GM18909 (cell line): Measurements from ENCODE around the gene PLPP2.

Experiments used
- ATAC-seq: cut with Tn5 transposase; IDR thresholded peaks from one replicate; pipeline ENCODE4 v1.9.1; 2021; ENCODE audit warnings: mild to moderate bottlenecking; ENCODE audit not compliant: unreplicated experiment, poor library complexity

The PLPP2 gene

DNA sequence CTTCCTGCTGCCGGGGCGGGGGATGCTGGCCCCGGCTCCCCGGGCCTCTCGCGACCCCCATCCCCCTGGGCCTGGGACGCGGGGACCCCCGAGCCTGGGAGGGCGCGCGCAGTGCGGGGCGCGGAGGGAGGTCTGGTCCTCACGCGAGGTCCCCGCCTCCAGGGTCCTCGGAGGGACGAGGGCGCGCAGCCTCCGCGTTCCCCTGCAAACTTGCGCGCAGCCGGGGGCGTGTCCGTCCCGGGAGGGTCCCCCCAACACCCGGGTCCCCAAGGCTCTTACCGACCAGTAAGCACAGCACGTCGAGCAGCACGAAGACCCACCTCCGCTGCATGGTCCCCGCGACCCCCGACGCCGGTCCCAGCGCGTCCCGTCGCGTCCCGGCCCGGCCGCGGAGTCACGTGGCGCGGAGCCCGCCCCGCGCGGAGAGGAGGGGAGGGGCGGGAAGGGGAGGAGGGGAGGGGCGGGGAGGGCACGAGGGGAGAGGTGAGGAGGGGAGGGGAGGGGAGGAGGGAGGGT lies at the start of gene PLPP2:
PLPP2 (minus strand) TSS at position 398 of the 516 bp plus-strand sequence; CDS start at position 331, 67 bp downstream.
- ATAC-seq, result no peak

DNA sequence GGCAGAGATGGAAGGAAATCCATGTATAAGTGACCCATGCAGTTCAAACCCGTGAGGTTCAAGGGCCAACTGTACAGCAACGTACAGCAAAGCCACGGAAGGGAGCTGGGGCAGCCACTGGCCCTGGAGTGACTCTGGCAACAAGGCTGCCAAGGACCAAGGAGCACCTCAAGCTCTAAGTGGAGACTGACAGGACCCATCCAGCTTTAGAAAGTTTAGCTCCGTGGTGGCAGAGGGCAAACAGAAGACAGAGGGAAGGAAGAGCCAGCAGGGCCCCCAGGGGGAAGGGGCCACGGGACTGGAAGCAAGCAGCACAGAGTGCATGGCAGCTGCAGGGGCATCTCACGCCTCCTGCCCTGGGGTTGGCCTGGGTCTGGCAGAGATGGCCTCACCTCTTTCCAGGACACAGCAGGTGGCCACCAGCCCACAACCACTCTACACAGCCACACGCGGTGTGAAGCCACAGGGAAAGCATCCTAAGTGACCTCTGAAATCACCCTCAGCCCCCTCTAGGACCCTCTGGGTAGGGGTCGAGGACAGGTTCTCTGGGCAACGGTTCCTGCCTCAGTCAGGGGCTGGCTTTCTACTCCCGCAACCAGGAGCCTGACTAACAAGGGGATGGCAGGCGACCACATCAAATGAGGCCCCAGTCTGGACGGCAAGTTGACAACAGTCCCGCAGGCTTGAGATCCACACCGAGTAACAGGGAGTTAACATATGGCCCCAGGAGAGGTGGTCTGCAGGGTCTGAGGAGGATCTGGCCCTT lies 49.6 kb upstream of the PLPP2 start:
- ATAC-seq, result no peak

DNA sequence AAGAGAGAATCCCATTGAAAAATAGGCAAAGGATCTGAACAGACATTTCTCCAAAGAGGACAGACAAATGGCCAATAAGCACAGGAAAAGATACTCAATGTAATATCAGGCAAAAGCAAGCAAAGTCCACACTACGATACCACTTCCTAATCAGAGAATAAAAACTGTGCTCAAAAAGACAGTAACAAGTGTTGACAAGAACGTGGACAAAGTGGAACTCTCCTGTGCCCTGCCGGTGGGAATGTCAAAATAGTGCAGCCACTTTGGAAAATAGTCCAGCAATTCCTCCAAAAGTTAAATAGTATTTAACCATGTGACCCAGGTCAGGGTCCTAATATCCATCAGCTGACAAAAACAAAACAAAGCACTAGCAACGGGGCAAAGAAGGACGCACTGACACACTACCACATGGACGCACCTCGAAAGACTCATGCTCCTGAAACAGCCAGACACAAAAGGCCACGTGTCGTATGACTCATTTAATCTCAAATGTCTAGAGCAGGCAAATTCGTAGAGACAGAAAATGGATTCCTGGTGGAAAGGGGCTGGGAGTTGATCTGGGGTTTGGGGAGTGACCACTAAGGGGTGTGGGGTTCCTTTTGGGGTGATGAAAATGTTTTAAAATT lies 48.2 kb upstream of the PLPP2 start:
- no peak for ATAC-seq

DNA sequence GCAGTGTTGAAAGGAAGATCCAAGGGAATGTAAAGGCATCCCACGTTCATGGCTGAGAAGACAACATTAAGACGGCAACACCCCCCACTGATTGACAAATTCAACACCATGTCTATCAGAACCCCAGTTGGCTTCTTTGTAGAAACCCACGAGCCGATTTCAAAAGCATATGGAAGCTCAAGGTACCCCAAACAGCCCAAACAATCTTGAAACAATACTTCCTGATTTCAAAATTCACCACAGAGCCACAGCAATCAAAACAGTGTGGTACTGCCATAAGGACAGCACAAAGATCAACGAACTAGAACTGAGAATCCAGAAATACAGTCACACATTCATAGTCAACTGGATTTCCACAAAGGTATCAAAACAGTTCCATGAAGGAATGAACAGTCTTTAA lies 47.2 kb upstream of the PLPP2 start:
- ATAC-seq, result no peak

DNA sequence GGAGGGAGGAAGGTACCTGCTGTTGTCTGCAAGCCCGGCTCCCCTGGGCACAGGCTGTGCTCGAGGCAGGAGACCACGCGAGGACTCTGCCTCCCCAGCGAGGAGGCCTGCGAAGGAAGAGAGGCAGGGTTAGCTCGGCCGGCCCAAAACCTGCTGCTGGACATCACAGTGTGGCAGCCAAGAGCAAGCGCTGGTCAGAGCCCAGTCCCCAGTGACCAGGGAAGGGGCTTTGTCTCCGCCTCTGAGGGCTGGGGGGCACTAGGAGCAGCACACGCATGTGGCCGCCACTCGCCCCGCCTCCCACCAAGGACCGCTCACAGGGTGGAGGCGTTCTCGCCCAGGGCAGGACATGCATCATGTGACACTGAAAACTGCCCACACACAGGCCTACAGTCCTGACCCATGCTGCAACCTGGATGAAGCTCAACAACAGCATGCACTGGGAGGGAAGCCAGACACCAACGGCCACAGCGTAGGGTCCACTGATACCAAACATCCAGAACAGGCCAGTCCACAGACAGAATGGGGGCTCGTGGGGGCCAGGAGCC lies 44.9 kb upstream of the PLPP2 start:
- no peak for ATAC-seq

DNA sequence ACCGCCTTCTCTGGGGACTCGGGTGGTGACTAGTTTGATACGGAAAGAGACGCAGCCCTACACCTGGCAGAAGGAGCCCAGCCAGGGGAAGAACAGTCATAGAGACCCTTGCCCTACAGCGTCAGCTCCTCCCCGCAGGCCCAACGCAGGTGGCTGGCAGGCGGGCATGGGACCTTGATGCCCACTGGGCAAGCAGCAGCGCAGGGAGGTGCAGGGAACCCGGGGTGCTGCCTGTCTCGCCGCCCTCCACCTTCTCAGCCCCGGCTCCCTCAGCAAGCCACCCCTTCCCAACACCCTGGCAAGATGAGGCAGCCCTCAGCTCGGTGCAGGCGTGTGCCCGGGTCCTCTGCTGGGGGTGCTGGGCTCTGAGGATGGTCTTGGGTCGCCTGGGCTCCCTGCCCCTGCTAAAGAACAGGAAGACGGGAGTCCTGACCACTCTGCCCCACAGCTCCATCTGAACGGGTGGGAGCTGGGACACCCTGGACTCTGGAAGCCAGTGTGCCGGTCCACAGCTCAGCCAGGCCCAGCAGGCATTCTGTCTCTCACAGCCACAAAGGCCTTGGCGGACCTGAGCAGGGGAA lies 44.4 kb upstream of the PLPP2 start:
- ATAC-seq, result no peak

DNA sequence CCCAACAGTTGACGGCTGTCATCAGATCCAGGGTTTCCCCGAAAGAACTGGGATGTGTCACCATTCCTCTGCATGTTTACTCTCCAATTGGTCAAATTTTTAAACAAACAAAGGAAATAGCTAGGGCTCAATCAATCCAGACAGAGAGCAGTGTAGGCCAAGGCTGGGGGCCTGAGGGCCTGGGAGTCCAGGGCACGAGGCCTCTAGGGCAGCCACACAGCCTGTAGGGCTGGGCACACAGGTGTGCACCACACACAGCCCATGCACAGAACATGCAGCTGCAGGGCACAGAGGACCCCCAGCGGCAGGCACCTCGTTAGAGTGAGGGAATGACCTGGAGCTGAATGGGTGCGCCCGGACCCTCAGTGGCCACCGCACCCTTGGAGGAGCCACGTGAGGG lies 43.9 kb upstream of the PLPP2 start:
- ATAC-seq, result no peak

DNA sequence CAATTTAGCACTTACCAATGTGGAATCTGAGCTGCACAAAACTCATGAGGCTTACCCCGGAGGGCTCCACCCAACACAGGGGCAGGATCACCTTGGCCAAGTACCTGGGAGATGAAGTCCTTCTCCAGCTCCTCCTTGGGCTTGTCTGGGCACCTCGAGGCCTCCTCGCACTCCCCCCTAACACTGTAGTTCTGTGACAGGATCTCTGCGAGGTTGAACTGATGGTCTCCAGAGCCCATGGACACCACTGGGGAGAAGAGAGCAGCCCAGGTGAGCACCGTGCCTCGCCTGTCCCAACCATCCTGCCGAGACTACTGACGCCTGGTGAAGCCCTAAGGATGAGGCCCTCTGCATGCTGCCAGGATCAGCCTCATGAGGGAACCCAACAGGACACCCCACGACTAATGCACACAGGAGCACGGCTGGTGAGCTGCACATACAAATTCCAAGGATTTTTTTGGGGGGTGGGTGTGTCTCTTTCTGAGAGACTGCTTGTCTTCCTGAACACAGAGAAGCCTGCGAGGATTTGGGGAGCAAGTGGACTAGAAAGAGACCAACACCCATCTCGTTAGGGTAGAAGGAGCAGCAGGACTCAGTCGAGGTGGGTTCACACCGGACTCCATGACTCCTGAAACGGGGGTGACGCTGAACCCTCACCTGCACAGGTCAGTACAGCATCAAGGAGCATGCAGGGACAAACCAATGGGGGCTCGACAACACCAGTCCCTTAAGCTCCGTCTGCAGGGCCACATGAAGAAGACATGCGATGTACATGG lies 43.3 kb upstream of the PLPP2 start:
- no peak for ATAC-seq

DNA sequence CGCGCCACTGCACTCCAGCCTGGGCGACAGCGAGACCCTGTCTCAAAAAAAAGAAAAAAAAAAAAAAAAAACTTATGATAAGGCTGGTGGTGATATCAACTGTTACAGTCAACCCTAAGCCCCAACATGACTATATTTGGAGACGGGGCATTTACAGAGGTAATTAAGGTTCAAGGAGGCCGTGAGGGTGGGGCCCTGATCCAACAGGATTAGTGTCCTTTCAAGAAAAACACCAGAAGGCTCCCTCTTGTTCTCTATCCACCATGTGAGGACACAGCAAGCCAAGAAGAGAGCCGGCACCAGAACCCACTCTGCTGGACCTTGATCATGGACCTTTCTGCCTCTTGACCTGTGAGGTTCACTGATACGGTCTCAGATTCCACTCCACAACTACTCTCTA lies 39.3 kb upstream of the PLPP2 start:
- no peak for ATAC-seq

DNA sequence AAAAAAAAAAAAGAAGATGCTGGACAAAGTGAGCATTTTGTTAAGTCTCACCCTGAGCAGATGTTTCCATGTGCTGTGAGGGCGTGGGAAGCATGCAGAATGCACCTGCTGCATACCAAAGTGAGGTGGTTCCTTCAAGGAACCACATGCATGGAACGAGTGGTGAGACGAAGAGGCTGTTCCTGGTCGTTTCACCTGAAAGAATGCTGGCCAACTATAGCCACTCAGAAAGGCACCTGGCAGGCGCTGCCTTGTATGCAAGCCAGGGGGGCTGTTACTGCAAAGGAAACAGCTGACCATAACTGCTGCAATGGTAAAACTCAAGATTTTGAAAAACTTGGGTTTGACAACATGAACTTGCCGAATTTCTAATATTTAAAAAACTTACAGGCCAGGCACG lies 38.7 kb upstream of the PLPP2 start:
- no peak for ATAC-seq

DNA sequence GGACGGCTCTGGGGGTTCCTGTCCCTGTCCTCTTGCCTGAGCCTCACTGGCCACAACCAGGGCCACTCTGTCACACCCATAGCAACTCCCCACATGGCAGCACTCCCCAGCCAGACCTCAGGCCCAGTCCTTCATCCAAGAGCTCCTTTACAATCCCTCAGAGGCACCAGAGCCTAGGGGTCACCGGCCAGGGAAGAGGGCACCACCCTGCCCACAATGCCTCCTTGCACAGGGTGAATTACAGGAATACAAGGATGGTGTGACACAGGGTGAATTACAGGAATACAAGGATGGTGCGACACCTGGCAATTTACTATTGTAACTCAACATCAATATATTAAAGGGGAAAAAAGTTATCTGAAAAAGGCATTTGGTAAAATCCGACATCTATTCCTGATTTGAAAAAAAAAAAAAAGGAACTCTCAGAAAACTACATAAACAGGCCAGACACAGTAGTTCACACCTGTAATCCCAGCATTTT lies 36.9 kb upstream of the PLPP2 start:
- ATAC-seq, result no peak

DNA sequence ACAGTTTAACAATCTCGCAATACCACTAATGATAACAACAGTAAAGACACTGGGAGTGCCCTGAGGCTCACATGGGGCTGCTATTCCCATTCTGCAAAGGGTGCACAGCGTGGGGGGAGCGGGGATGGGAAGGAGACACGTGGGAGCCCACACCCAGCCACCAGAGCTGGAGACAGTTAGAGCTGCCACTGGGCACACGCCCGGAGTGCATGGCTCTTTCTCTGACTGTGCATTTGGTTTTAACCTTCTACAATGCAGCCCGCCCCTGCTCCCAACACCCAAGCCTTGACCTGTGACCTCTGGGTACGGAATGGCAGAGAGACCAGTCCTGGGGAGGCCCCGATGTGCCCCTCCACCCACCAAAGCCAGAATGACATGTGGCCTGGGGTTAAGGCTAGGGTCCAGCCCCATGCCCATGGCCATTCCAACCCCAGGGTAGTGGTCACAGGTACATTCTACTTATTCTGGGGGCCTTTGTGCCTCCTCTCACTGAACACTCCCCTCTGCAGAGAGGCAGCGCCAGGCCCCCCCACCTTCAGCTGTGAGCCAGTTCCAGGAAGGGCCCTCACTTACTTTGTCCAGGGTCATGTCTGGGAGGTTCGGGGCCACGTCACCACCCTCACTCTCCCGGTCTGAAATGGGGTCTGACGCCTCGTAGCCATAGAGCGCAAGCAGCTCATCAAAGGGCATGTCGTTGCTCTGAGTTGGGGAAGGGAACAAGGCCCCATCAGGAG lies 36.3 kb upstream of the PLPP2 start:
- ATAC-seq, result no peak

DNA sequence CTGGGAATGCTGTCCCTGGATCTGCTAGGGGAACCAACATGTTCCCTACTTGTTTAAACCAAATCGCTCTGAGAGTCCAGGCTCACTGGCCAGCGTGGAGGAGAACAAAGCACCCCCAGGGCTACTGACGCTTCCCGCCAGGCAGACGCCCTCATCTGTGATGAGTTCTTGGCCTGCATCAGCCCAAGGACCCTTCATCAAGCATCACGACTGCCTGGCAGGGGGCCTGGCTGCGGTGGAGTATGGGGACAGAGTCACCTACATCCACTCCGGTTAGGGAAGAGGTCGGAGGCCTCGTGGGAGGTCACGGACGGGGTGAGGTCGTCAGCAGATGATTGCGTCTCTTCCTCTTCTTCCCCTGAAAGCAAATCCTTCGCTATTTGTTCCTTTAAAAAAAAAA lies 35.7 kb upstream of the PLPP2 start:
- ATAC-seq, result no peak

DNA sequence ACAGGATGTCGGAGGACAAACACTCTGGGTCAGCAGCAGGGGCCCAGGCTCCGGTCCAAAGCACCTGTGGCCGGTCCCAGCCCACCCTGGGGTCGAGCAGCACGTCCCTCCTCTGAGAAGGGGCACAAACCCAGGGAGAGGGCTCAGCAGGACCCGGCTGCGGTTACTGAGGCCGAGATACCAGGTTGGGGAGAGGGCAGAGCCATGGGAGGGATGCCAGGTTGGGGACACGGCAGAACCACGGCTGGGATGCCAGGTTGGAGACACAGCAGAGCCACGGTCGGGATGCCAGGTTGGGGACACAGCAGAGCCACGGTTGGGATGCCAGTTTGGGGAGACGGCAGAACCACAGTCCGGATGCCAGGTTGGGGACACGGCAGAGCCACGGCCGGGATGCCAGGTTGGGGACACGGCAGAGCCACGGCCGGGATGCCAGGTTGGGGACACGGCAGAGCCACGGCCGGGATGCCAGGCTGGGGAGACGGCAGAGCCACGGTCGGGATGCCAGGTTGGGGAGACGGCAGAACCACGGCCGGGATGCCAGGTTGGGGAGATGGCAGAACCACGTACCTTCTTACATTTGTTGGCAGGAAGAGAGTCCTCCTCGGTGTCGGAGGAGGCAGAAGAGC lies 34.8 kb upstream of the PLPP2 start:
- ATAC-seq, result no peak

DNA sequence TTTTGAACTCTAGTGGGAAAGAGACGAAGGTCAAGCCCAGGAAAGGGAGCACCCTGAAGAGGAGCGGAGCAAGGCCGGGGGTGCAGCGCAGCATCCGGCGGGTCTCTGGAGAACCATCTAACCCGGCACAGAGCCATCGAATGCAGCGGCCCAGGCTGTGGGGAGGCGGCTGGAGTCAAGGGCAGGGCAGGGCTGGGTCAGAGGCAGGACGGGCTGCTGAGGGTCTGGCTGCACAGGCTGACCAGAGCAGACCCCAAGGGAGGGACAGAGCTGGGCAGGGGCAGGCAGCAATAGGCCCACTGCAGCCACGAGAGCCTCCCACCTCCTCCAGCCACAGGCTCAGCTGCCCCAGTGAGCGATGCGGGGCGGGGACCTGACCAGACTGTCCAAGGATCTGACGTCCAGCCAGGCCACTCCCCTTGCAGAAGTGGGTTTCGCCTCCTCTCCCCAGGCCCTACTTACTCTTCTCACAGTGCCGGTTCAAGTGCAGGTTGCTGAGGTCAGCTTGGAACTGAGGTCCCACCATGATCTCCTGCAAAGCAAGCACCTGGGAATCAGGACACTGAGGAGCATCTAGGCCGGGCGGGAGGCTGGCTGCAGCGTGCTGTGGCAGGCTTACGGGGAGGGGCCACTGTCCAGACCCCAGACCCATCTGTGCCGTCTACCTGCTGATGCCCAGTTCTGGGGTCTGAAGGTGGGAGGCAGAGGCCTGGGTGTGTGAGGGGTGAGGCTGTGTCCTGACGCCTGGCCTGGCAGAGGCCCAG lies 34.2 kb upstream of the PLPP2 start:
- no peak for ATAC-seq

DNA sequence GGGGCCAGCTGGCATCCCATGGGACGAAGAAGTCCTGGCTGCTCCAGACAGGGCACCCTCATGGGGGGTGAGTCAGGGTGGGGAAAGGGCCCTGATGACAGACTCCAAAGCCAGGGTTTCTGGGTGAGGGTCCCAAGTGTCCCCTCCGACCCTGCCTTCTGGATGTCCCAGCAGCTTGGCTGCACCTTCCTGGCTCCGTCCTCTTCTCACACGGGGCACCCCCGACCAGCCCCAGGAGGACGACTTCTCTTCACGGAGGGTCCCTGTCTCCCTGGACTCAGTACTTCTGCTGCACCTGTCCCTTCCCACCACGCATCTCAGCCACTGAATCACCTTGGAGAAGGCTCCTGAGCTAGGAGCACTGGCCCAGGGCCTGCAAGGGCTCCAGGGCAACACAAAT lies 33.5 kb upstream of the PLPP2 start:
- ATAC-seq, result no peak

DNA sequence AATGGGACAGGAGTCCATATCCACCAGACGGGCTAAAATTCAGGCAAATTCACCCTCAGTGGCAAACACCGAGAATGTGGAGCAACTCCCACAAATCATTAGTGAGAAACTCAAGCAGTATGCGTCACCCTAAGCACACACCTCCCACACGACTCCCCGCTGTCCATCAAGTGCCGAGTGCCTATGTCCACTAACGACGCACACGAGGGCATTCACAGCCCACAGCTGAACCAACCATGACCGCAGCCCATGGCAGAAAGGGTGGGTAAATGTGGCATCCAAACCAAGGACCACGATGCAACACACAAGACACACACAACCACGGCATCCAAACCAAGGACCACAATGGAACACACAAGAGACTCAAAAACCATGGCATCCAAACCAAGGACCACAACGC lies 31.4 kb upstream of the PLPP2 start:
- ATAC-seq, result no peak

DNA sequence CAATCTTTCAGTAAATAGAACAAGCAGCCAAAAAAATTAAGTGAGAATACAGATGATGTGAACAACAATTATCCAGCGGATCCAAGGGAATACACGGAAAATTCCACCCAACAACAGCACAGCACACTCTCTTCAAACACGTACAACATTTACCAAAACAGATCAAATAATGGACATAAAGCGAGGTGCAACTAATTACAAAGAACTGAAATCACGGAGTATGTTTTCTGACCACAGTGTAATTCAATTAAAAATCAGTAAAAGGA lies 27.2 kb upstream of the PLPP2 start:
- ATAC-seq, result no peak
